Duodenal mucosa (tissue), 2 donors: ENCODE measurements around the gene GRIK1.

ENCODE experiments used
- H3K27ac ChIP-seq: one replicate; pipeline ENCODE4 v1.7.0; 2013; ENCODE audit warnings: low read depth, low read length
- H3K27me3 ChIP-seq, 2 donors: one replicate each; pipeline ENCODE4 v1.7.0; 2013; ENCODE audit warnings: low read length in 2 of 2, control low read depth in 1 of 2; ENCODE audit not compliant: insufficient read depth in 2 of 2, control insufficient read depth in 1 of 2
- H3K36me3 ChIP-seq, 2 donors: one replicate each; pipeline ENCODE4 v1.7.0; 2013; ENCODE audit warnings: low read length in 2 of 2, control low read depth in 1 of 2; ENCODE audit not compliant: insufficient read depth in 2 of 2, control insufficient read depth in 1 of 2
- H3K4me1 ChIP-seq, 2 donors: one replicate each; pipeline ENCODE4 v1.7.0; 2013; ENCODE audit warnings: low read length in 2 of 2, control low read depth in 1 of 2; ENCODE audit not compliant: insufficient read depth in 2 of 2, control insufficient read depth in 1 of 2
- H3K4me3 ChIP-seq, 2 donors: one replicate each; pipeline ENCODE4 v1.7.0; 2013; ENCODE audit warnings: low read length in 2 of 2, low read depth in 1 of 2
- H3K9ac ChIP-seq, 2 donors: one replicate each; pipeline ENCODE4 v1.7.0; 2013; ENCODE audit warnings: low read length in 2 of 2, low read depth in 1 of 2
- H3K9me3 ChIP-seq, 2 donors: one replicate each; pipeline ENCODE4 v1.7.0; 2013; ENCODE audit warnings: low read length in 2 of 2, control low read depth in 1 of 2; ENCODE audit not compliant: control insufficient read depth in 1 of 2

GRIK1 gene

GRCh38 chr21:29658934-29659203 is 280.9 kb downstream of the GRIK1 start:
- Histone ChIP-seq H3K4me3 (no peak overlapping the region), H3K4me1 (no peaks in the 10 kb centered on the region), H3K9me3 (no peaks in the 10 kb centered on the region), H3K36me3 (no peaks in the 10 kb centered on the region), H3K9ac (no peak overlapping the region), H3K27ac (no peak overlapping the region), H3K27me3 (no peaks in the 10 kb centered on the region)

- Histone ChIP-seq H3K4me1 (no peaks in the 10 kb centered on the region), H3K9me3 (no peaks in the 10 kb centered on the region), H3K27ac (no peak overlapping the region), H3K36me3 (no peaks in the 10 kb centered on the region), H3K27me3 (no peaks in the 10 kb centered on the region), H3K4me3 (no peak overlapping the region), H3K9ac (no peak overlapping the region)
These were observed 281.4 kb downstream of the GRIK1 start for GRCh38 chr21:29658177-29658933.

- H3K27ac ChIP-seq: no peak overlapping the region
These were observed 282.4 kb downstream of the GRIK1 start for GRCh38 chr21:29657240-29657989.

GRCh38 chr21:29656504-29657239 is 283.1 kb downstream of the GRIK1 start:
- Histone ChIP-seq H3K27ac (no peak overlapping the region), H3K4me1 (no peaks in the 10 kb centered on the region), H3K4me3 (no peak overlapping the region), H3K27me3 (no peaks in the 10 kb centered on the region), H3K9me3 (no peaks in the 10 kb centered on the region), H3K36me3 (no peaks in the 10 kb centered on the region), H3K9ac (no peak overlapping the region)

More at GRCh38 chr21:29657240-29657989, 282.4 kb downstream of the GRIK1 start:
- H3K4me3 ChIP-seq: no peak overlapping the region
- H3K27me3 ChIP-seq: no peaks in the 10 kb centered on the region
- H3K4me1 ChIP-seq: no peaks in the 10 kb centered on the region
- H3K36me3 ChIP-seq: no peaks in the 10 kb centered on the region
- H3K9ac ChIP-seq: no peak overlapping the region
- no peaks in the 10 kb centered on the region for H3K9me3 ChIP-seq

DNA sequence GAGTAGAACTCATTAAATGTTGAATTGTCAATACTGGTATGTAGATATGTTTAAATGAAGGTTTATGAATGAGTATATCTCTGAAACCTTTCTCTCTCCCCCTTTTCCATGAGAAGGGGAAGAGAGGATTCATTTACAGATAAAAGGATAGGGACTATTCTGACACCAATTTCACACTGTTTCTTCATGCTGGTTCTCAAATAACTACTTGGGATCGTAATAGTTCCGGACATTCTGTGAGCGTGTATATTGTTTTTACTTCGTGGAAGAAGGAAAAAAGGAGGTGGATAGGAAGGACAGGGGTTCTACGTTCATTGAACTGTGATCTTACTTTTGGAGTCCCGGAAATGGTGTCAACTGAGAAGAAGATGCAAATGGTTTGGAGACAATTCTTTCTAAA is 284.2 kb downstream of the GRIK1 start:
- Histone ChIP-seq H3K27ac (no peak overlapping the region), H3K36me3 (no peaks in the 10 kb centered on the region), H3K9me3 (no peaks in the 10 kb centered on the region), H3K9ac (no peak overlapping the region), H3K4me1 (no peaks in the 10 kb centered on the region), H3K27me3 (no peaks in the 10 kb centered on the region), H3K4me3 (no peak overlapping the region)

DNA sequence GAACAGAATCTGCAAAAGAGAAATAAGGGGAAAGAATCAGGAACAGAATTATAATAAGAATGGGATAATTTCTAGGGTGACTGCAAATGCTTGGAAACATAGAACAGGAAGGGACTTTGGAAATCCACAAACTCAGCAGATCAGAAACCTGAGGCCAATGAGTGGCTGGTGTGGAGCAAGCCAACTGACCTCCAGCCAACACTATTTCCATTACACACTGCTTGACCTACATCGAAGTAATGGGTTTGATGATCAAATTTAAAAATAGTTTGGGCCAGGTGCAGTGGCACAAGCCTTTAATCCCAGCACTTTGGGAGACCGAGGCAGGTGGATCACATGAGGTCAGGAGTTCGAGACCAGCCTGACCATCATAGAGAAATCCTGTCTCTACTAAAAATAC is 284.9 kb downstream of the GRIK1 start:
- H3K4me1 ChIP-seq: no peaks in the 10 kb centered on the region
- no peaks in the 10 kb centered on the region for H3K36me3 ChIP-seq
- H3K27ac ChIP-seq: no peak overlapping the region
- H3K9ac ChIP-seq: no peak overlapping the region
- H3K27me3 ChIP-seq: no peaks in the 10 kb centered on the region
- no peaks in the 10 kb centered on the region for H3K9me3 ChIP-seq
- H3K4me3 ChIP-seq: no peak overlapping the region

DNA sequence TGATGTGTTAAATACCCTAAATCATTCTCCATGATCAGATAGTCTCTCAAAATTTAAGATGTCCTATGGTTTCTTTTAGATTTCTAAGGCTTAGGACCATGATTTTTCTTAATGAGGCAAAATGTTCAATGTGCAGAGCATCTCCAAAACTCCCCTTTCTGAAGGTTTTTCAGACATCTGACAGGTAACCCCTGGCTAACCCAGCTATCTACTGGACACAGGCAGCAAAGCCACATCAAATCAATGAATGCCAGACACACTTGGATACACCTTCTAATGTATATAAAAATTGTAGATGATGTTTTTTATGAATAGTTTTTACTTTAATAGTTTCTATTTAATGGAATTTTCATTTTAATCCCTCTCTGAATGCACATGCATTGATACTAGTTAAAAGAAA is 285.6 kb downstream of the GRIK1 start:
- Histone ChIP-seq H3K9me3 (no peaks in the 10 kb centered on the region), H3K27me3 (no peaks in the 10 kb centered on the region), H3K4me1 (no peaks in the 10 kb centered on the region), H3K9ac (no peak overlapping the region), H3K4me3 (no peak overlapping the region), H3K36me3 (no peaks in the 10 kb centered on the region), H3K27ac (no peak overlapping the region)

GRCh38 chr21:29650523-29651022 is 289.2 kb downstream of the GRIK1 start:
- Histone ChIP-seq H3K4me3 (no peak overlapping the region), H3K27ac (no peak overlapping the region), H3K9me3 (no peaks in the 10 kb centered on the region), H3K4me1 (no peaks in the 10 kb centered on the region), H3K27me3 (no peaks in the 10 kb centered on the region), H3K9ac (no peak overlapping the region), H3K36me3 (no peaks in the 10 kb centered on the region)

- Histone ChIP-seq H3K27me3 (no peaks in the 10 kb centered on the region), H3K9ac (no peak overlapping the region), H3K27ac (no peak overlapping the region)
These were observed 290.4 kb downstream of the GRIK1 start for GRCh38 chr21:29649406-29649814.

GRCh38 chr21:29648710-29649240 is 291.0 kb downstream of the GRIK1 start:
- no peak overlapping the region for H3K4me3 ChIP-seq
- H3K9ac ChIP-seq: no peak overlapping the region
- no peaks in the 10 kb centered on the region for H3K36me3 ChIP-seq
- H3K4me1 ChIP-seq: no peaks in the 10 kb centered on the region
- no peaks in the 10 kb centered on the region for H3K27me3 ChIP-seq
- H3K9me3 ChIP-seq: no peaks in the 10 kb centered on the region
- H3K27ac ChIP-seq: no peak overlapping the region

More at GRCh38 chr21:29649406-29649814, 290.4 kb downstream of the GRIK1 start:
- Histone ChIP-seq H3K4me1 (no peaks in the 10 kb centered on the region), H3K4me3 (no peak overlapping the region), H3K36me3 (no peaks in the 10 kb centered on the region), H3K9me3 (no peaks in the 10 kb centered on the region)
